Neural crest cell (in vitro differentiated cells): Measurements from ENCODE around the gene JOSD2. TPM values are rescaled to one million over a fixed set of nuclear protein-coding genes. Genes with fewer than 3 reads are reported as not detected.

Experiments
- DNase-seq: peaks from one replicate; pipeline ENCODE4 v3.0.0; 2021; ENCODE audit warnings: low read depth, mixed read lengths, low spot score
- H3K27ac Mint-ChIP-seq: one replicate; pipeline ENCODE4 v1.8.0; 2021; ENCODE audit warnings: mild to moderate bottlenecking, mixed read lengths; ENCODE audit not compliant: unreplicated experiment
- H3K27me3 Mint-ChIP-seq: 2 replicates; pipeline ENCODE4 v1.8.0; 2021; ENCODE audit warnings: low read depth, mild to moderate bottlenecking, mixed read lengths
- H3K36me3 Mint-ChIP-seq: 2 replicates; pipeline ENCODE4 v1.8.0; 2021; ENCODE audit warnings: low read depth, mild to moderate bottlenecking, mixed read lengths
- H3K4me1 Mint-ChIP-seq: 2 replicates; pipeline ENCODE4 v1.8.0; 2021; ENCODE audit warnings: mixed read lengths
- H3K4me3 Mint-ChIP-seq: one replicate; pipeline ENCODE4 v1.8.0; 2021; ENCODE audit warnings: mild to moderate bottlenecking, mixed read lengths
- H3K9me3 Mint-ChIP-seq: 2 replicates; pipeline ENCODE4 v1.8.0; 2021; ENCODE audit warnings: mixed read lengths
- total RNA-seq: library from RNA; stranded (reverse); gene quantifications from 2 replicates; pipeline ENCODE4 v1.2.1, GENCODE V29; 2021
- TF ChIP-seq, protein P1 (sequence below): fragments of 200-600 bp; sonication (generic); conservative IDR thresholded peaks from 2 replicates; pipeline ENCODE4 v1.5.0; 2021; ENCODE audit warnings: antibody characterized with exemption, mild to moderate bottlenecking

JOSD2 gene
- total RNA-seq, 1 donor from 2014 or later: 10.9 TPM

DNA sequence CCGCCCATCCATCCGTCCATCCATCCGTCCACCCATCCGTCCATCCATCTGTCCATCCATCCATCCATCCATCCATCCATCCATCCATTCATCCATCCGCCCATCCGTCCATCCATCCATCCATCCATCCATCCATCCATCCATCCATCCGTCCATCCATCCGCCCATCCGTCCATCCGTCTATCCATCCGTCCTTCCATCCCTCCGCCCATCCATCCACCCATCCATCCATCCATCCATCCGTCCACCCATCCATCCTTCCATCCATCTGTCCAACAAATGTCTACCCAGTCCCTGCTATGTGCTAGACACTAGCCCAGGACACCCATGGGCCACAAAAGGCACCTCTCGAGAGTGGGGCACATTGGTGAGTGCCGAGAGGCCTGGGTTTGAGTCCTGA lies 41.5 kb upstream of the JOSD2 start:
- Mint-ChIP-seq H3K4me1 (peaks cover 40% of the 10 kb centered on the region), H3K27me3 (no peaks in the 10 kb centered on the region), H3K36me3 (no peaks in the 10 kb centered on the region), H3K27ac (no peak overlapping the region), H3K9me3 (no peaks in the 10 kb centered on the region), H3K4me3 (peak overlapping the region; percentile 57)
- no peak for DNase-seq
- TF ChIP-seq, protein P1, sequence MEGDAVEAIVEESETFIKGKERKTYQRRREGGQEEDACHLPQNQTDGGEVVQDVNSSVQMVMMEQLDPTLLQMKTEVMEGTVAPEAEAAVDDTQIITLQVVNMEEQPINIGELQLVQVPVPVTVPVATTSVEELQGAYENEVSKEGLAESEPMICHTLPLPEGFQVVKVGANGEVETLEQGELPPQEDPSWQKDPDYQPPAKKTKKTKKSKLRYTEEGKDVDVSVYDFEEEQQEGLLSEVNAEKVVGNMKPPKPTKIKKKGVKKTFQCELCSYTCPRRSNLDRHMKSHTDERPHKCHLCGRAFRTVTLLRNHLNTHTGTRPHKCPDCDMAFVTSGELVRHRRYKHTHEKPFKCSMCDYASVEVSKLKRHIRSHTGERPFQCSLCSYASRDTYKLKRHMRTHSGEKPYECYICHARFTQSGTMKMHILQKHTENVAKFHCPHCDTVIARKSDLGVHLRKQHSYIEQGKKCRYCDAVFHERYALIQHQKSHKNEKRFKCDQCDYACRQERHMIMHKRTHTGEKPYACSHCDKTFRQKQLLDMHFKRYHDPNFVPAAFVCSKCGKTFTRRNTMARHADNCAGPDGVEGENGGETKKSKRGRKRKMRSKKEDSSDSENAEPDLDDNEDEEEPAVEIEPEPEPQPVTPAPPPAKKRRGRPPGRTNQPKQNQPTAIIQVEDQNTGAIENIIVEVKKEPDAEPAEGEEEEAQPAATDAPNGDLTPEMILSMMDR: no peak

DNA sequence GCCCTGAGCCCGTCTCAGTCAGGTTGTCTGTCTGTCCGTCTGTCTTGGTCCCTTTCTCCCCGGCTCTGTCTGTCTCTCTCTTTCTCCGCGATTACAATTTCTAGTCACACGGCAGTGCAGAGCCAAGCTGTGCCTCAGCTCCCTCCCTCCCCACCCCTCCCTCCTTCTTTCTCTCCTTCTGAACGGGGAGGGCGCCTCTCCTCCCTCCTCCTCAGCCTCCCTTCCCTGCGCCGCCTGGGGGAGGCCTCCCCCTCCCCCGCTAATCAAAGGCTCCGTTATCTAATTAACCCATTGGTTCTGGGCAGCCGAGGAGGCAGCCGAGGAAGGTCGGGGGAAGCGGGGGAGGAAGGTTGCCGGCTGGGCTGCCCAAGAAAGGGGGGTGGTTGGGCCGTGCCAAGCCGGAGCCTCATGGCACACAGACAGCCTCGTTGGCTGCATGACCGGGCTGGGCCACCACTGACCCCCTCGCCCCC lies 40.8 kb upstream of the JOSD2 start:
- Mint-ChIP-seq H3K9me3 (no peaks in the 10 kb centered on the region), H3K4me3 (peak overlapping the region; percentile 84), H3K27ac (no peak overlapping the region), H3K27me3 (no peaks in the 10 kb centered on the region), H3K36me3 (no peaks in the 10 kb centered on the region), H3K4me1 (peaks cover 37% of the 10 kb centered on the region)
- DNase-seq: no peak
- TF ChIP-seq, protein P1: no peak

DNA sequence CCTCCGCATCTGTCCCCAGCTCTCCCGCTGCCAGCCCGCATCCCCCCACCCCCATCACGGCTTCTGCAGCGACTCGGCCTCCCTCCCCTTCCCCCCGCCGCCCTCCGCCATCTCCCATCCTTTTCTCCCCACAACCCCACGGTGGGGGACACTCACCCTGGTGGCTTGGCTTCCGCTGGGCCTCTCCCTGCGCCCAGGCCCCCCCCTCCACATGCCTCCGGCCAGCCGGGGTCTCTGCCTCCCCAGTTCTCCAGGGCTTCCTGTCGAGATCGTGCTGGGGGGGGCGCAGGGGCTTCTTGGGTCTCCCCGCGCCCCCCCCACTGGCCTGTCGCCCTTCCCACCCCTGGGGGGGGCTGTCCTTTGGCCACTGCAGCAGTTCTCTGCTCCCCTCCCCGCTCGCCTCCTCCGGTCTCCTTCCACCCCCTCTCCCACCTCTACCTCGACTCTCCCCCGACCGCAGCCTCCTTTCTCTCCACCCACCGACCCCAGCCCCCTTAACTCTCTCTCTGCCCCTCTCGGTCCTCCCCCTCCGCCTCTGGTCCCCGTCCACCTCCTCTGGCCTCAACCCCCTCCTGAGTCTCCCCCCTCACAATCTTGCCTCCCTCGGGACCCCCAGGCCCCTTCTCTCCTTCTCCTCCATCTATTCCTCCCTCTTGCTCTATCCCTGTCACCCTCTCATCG lies 40.2 kb upstream of the JOSD2 start:
- TF ChIP-seq, protein P1: no peak
- no peaks in the 10 kb centered on the region for H3K36me3 Mint-ChIP-seq
- no peaks in the 10 kb centered on the region for H3K9me3 Mint-ChIP-seq
- no peak for DNase-seq
- peak overlapping the region; percentile 84 for H3K4me3 Mint-ChIP-seq
- peaks cover 33% of the 10 kb centered on the region for H3K4me1 Mint-ChIP-seq
- no peak overlapping the region for H3K27ac Mint-ChIP-seq
- H3K27me3 Mint-ChIP-seq: no peaks in the 10 kb centered on the region

DNA sequence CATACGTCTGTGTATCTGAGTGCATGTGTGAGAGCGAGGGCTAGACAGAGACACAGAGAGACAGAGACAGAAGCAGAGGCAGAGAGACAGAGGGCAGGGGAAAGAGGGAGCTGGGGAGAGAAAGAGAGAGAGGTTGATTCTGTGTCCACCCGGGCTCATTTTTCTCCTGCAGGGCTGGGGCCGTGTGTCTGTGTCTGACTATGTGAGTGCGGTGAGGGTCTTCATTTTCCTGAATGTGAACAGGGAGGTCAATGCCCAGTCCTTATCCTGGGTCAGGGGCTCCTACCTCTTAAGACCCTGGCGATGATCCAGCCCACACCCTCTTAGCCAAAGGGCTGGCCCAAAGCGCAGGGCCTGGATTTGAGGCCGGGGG lies 39.6 kb upstream of the JOSD2 start:
- no peak for DNase-seq
- H3K27me3 Mint-ChIP-seq: no peaks in the 10 kb centered on the region
- no peaks in the 10 kb centered on the region for H3K36me3 Mint-ChIP-seq
- H3K9me3 Mint-ChIP-seq: no peaks in the 10 kb centered on the region
- H3K27ac Mint-ChIP-seq: no peak overlapping the region
- peaks cover 33% of the 10 kb centered on the region for H3K4me1 Mint-ChIP-seq
- peak overlapping the region; percentile 62 for H3K4me3 Mint-ChIP-seq
- TF ChIP-seq, protein P1: no peak

DNA sequence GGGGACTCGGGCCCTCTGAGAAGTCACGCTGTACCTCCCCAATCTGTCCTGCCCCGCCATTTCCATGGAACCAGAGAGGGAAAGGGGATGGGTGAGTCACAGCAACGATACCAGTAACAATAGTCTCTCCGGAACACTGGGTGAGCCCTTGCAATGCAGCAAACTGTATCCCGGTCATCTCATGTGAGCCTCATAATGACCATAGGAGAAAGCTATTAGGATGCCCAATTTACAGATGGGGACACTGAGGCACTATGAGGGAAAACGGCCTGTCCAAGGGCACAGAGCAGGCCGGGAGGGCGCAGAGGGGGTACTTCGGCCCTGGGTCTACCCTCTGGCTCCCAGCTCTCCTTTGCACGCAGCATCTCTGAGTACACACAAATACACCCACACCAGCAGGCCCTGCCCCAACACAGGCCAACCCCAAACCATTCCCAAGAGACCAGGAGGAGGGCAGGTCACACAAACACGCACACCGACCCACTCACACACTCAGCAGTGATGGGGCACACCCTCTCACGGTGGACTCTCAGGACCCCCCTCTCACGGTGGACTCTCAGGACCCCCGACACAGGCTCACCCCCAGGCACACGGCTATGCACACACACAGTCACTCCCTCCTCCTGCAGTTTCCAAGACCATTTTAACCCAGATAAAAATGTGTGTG lies 39.1 kb upstream of the JOSD2 start:
- Mint-ChIP-seq H3K9me3 (no peaks in the 10 kb centered on the region), H3K27ac (no peak overlapping the region), H3K4me3 (peak overlapping the region; percentile 62)

More for the DNA sequence above, 39.1 kb upstream of the JOSD2 start:
- Mint-ChIP-seq H3K36me3 (no peaks in the 10 kb centered on the region), H3K4me1 (peaks cover 33% of the 10 kb centered on the region), H3K27me3 (no peaks in the 10 kb centered on the region)
- TF ChIP-seq, protein P1: no peak
- DNase-seq: no peak
